Stimulated activated naive CD8-positive, alpha-beta T cell treated with anti-CD3 and anti-CD28 coated beads, Interleukin-15, Interleukin-2, amounts not matched to agents 100 ng/mL and 50 ng/mL, for 24 hours (primary cell): ENCODE results near the gene WDR59.
A peak's percentile ranks its signal among the peaks of the same experiment; 100 is the strongest.

Experiments
- H3K27ac Mint-ChIP-seq: one replicate; pipeline ENCODE4 v1.8.0; 2021; ENCODE audit warnings: mild to moderate bottlenecking, mixed read lengths
- H3K27me3 Mint-ChIP-seq: one replicate; pipeline ENCODE4 v1.8.0; 2021; ENCODE audit warnings: mixed read lengths
- H3K36me3 Mint-ChIP-seq: one replicate; pipeline ENCODE4 v1.8.0; 2021; ENCODE audit warnings: low read depth, mixed read lengths
- H3K4me1 Mint-ChIP-seq: one replicate; pipeline ENCODE4 v1.8.0; 2021; ENCODE audit warnings: low read depth, mixed read lengths
- H3K4me3 Mint-ChIP-seq: one replicate; pipeline ENCODE4 v1.8.0; 2021; ENCODE audit warnings: mild to moderate bottlenecking, mixed read lengths
- H3K9me3 Mint-ChIP-seq: one replicate; pipeline ENCODE4 v1.8.0; 2021; ENCODE audit warnings: mixed read lengths

WDR59 gene

DNA sequence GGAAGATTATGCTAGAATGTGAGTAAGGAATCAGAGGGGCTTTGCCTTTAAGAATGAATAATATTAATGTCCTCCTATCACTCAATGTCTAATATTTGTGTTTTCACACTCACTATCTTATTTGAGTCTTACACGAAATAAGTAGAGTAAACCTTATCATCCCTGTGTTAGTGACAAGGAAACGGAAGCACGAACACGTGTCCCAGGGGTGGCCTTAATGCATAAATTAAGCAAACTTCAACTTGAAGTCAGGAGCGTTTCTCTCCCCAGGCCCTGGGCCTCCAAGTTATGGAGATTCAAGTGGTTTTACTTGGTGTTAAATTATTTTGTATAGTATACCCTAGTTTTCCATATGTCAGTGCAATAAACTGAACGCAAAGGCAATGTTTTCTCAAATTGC lies 96.0 kb downstream of the WDR59 start:
- Mint-ChIP-seq H3K27me3 (no peaks in the 10 kb centered on the region), H3K36me3 (peaks cover 73% of the 10 kb centered on the region), H3K27ac (peak overlapping the region; percentile 18), H3K9me3 (no peaks in the 10 kb centered on the region), H3K4me1 (no peaks in the 10 kb centered on the region), H3K4me3 (no peak overlapping the region)

DNA sequence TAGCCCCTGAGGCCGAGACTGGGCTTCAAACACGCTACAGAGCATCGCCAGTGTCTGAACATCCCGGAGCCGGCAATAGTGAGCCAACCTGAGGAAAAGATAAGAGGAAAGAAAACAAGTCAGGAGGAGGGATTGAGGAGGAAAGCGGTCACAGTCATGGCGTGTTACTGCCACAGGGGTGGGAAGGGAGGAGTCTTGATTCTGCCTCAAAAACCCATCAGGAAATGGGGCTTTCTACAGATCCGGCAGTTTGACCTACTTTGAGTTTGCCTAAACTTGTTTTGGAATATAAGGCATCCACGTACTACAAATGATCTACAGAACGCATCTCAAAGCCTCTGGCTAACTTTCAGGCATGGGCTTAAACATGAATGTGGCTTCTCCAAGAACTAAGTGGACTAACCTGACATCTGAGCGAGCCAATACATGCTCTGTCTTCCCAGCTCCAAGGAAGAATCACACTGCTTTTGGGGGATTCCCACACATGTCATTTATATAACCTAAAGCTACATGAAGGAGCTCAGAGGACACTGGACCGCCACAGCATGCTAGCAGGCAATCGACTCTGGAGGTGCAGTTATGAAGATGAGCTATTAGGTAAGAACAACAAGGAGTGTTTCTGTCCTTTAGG lies 96.6 kb downstream of the WDR59 start:
- Mint-ChIP-seq H3K36me3 (peaks cover 73% of the 10 kb centered on the region), H3K9me3 (no peaks in the 10 kb centered on the region), H3K27me3 (no peaks in the 10 kb centered on the region), H3K4me1 (no peaks in the 10 kb centered on the region), H3K27ac (no peak overlapping the region), H3K4me3 (no peak overlapping the region)

DNA sequence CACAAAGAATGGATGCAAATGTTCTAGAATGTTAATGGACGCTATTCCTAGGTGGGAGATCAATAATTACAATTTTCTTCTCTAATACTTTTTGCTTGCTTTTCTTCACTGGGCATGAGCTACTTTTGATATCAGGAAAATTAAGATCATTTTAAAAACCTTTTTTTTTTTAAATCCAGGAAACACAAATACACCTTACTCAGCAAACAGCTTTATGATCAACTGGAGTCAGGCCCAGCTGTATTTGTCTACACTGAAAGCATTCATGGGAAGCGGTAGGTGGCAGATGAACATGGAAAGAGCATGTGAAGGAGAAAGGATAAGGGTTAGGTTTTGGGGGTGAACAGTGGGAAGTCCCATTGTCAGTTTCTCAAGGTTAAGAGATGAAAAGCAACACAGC lies 97.8 kb downstream of the WDR59 start:
- no peak overlapping the region for H3K27ac Mint-ChIP-seq
- H3K36me3 Mint-ChIP-seq = peaks cover 64% of the 10 kb centered on the region
- H3K27me3 Mint-ChIP-seq = no peaks in the 10 kb centered on the region
- no peak overlapping the region for H3K4me3 Mint-ChIP-seq
- no peaks in the 10 kb centered on the region for H3K4me1 Mint-ChIP-seq
- no peaks in the 10 kb centered on the region for H3K9me3 Mint-ChIP-seq

DNA sequence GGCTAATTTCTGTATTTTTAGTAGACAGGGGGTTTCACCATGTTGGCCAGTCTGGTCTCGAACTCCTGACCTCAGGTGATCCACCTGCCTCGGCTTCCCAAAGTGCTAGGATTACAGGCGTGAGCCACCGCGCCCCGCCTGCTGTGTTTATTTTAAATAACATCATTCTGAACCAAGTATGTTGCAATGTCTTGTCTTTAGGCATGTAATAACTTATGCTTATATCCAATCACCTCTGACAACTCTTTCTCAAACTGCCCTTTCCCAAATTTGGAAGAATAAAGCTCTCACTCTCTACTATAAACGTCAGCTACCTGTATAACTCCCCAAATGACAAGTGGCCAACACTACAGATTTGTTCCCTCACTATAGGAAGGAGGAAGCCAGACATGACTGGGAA lies 107.2 kb downstream of the WDR59 start:
- Mint-ChIP-seq H3K4me1 (no peaks in the 10 kb centered on the region), H3K9me3 (no peaks in the 10 kb centered on the region), H3K36me3 (peaks cover 56% of the 10 kb centered on the region), H3K27me3 (no peaks in the 10 kb centered on the region), H3K4me3 (no peak overlapping the region), H3K27ac (no peak overlapping the region)

DNA sequence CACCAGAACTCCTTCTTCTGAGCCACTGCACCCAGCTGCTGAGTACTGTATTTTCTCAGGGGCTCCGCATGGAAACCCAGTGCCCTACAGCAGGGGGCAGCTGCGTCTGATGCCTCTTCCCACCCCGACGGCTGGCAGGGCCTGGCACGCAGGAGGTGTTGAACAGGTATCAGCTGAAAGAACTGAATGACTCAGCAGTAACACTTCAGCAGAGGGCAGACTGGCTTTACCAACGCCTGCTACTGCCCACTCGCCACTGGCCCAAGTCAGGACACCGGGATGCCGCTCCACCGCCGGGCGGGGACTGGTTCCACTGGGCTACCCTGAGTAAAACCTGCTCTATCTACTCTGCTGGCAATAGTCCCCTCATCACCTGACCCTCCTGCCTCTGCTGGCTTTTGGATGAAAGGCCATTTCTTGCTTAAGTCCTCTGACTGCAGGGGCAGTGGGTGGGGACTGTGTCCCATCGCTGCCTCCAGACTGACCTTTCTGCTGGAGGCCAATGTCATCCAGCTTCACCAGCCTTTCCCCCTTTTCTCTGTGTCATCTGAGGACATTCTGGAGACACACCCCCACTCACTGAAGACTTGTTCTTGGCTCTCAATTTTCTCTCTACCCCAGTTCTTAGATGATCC lies 109.9 kb downstream of the WDR59 start:
- no peaks in the 10 kb centered on the region for H3K27me3 Mint-ChIP-seq
- no peak overlapping the region for H3K27ac Mint-ChIP-seq
- H3K36me3 Mint-ChIP-seq = peaks cover 50% of the 10 kb centered on the region
- no peaks in the 10 kb centered on the region for H3K4me1 Mint-ChIP-seq
- no peak overlapping the region for H3K4me3 Mint-ChIP-seq
- no peaks in the 10 kb centered on the region for H3K9me3 Mint-ChIP-seq

DNA sequence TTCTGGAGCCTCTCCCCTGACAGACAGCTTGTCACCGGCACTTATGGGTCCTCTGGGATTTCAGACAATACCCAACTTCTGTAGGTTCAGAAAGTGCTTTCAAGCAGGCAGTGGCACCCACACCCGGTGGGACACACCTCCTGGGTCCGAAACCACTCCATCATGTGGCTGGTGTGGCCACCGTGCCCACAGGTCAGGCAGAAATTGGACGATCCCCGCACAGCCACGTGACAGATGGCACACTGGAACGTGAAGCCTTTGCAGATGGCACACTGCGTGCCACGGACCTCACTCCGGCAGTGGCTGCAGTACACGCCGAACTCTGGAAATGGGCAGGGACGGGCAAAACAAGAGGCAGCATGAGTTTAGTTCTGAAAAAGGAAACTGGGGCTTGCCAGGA lies 110.8 kb downstream of the WDR59 start:
- Mint-ChIP-seq H3K27me3 (no peaks in the 10 kb centered on the region), H3K36me3 (peaks cover 48% of the 10 kb centered on the region), H3K27ac (peak overlapping the region; percentile 66), H3K9me3 (no peaks in the 10 kb centered on the region), H3K4me3 (no peak overlapping the region), H3K4me1 (peaks cover 5% of the 10 kb centered on the region)

DNA sequence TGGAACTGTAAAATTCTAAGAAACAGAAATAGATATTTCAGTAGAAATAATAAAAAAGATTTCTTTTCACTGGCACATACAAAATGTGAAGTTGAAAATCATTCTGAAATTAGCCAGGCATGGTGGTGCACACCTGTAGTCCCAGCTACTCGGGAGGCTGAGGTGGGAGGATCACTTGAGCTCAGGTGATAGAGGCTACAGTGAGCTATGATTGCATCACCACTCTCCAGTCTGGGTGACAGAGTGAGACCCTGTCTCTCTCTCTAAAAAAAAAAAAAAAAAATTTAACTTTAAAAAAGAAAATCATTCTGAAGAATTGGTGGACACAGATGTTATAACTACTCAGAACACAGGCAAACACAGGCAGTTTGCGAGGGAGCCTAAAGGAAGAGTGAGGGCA lies 112.6 kb downstream of the WDR59 start:
- Mint-ChIP-seq H3K27ac (no peak overlapping the region), H3K9me3 (no peaks in the 10 kb centered on the region), H3K4me1 (peaks cover 19% of the 10 kb centered on the region), H3K4me3 (no peak overlapping the region), H3K36me3 (peaks cover 41% of the 10 kb centered on the region), H3K27me3 (no peaks in the 10 kb centered on the region)

DNA sequence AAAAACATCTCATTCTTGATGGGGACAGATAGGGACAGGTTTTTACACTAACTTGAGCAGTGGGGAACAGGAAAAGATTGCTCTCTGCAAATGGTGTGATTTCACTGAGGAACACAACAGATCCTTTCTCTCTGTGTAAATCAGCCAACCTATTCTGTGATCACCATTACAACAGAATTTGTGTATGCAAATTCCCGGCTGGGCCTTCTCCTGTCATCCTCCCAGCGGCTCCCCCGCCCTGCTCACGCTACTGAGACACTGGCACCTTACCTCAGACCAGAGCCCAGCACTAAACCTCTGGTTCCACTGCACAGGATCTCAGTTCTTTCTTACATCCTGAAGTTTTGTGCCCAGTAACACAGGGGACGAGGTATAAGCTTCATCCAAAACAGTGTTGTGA lies 113.3 kb downstream of the WDR59 start:
- Mint-ChIP-seq H3K27ac (no peak overlapping the region), H3K36me3 (peaks cover 36% of the 10 kb centered on the region), H3K9me3 (no peaks in the 10 kb centered on the region), H3K27me3 (no peaks in the 10 kb centered on the region), H3K4me3 (no peak overlapping the region), H3K4me1 (peaks cover 19% of the 10 kb centered on the region)

DNA sequence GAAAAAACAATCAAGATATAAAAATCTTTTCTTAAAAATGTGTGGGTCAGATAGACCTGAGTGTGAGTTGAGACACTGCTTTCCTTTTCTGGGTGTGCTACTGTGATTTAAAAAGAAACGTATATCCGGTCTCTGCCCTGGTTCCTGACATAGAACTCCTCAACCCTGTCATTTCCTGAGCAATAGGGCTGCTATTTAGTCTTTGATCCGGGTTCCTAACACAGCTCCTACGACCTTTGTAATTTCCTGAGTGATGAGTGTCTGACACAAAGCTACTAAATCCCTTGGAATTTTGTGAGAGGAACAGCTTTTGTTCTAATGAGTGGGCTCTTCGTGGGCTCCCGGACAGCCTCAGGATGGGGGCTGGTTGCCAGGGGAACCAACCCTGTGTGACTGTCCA lies 116.4 kb downstream of the WDR59 start:
- Mint-ChIP-seq H3K4me1 (peaks cover 19% of the 10 kb centered on the region), H3K27ac (no peak overlapping the region), H3K9me3 (no peaks in the 10 kb centered on the region), H3K4me3 (no peak overlapping the region), H3K27me3 (no peaks in the 10 kb centered on the region), H3K36me3 (peaks cover 13% of the 10 kb centered on the region)

DNA sequence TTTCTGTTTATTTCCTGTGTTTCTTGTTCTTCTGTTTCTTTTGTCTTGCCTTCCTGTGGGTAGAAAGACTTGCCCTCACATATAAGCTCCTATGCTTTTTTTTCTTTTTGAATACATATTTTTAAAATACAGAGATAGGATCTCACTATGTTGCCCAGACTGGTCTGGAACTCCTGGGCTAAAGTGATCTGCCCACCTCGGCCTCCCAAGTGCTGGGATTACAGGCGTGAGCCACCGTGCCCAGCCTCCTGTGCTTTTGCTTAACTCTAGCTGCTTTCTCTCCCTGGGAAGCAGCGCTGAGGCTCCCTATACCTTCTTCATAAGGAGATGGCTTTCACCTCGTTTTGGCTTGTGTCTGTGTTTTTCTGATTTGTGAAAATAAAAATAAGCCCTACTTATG lies 116.9 kb downstream of the WDR59 start:
- no peak overlapping the region for H3K4me3 Mint-ChIP-seq
- peaks cover 19% of the 10 kb centered on the region for H3K4me1 Mint-ChIP-seq

DNA sequence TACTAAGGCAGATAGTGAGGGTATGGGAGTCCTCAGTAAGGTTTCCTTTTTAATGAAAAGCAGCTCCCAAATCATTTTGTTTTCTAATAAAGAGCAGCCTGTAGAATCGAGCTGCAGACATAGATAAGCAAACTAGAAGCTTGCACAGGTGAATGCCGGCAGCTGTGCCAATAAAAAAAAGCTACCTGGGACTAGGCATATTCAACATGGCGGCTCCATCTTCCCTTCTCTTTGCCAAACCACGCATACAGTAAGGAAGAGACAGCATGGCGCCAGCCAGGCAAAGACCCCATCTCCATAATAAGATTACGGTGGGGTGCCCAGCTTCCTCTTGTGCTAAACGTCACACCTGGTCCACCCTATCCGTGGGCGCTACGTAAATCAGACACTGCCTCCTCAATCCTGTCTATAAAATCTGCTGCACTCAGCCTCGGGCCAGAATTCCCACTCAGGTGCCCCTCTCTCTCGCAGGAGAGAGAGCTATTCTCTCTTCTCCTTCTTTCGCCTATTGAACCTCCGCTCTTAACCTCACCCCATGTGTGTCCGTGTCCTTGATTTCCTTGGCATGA lies 117.6 kb downstream of the WDR59 start:
- Mint-ChIP-seq H3K4me3 (no peak overlapping the region), H3K27ac (no peak overlapping the region), H3K27me3 (no peaks in the 10 kb centered on the region), H3K36me3 (peaks cover 8% of the 10 kb centered on the region), H3K4me1 (peaks cover 19% of the 10 kb centered on the region), H3K9me3 (no peaks in the 10 kb centered on the region)

More for the DNA sequence above, 116.9 kb downstream of the WDR59 start:
- no peaks in the 10 kb centered on the region for H3K27me3 Mint-ChIP-seq
- H3K27ac Mint-ChIP-seq = no peak overlapping the region
- no peaks in the 10 kb centered on the region for H3K9me3 Mint-ChIP-seq
- peaks cover 8% of the 10 kb centered on the region for H3K36me3 Mint-ChIP-seq

DNA sequence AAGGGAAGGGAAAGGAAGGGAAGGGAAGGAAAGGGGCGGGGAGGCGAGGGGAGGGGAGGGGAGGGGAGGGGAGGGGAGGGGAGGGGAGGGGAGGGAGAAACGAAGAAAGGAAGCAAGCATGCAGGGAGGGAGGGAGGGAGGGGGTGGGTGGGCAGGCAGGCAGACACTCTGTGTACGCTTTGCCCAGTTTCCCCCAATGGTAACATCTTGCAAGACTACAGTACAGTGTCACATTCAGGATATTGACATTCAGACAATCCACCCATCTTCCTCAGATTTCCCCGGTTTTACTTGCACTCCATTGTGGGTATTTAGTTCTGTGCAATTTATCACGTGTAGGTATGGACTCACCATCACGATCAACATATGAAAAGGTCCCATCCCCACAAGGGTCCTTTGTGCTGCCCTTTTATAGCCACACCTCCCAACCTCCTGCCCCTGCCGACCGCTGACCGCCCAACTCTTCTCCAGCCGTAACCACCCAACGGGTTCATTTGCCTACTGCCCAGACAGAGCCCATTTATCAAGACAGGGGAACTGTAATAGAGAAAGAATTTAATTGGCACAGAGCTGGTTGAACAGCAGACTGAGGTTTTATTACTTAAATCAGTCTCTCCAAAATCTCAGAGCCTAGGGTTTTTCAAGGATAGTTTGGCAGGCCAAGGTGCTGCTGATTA lies 118.9 kb downstream of the WDR59 start:
- no peaks in the 10 kb centered on the region for H3K9me3 Mint-ChIP-seq
- H3K36me3 Mint-ChIP-seq = no peaks in the 10 kb centered on the region
- H3K4me1 Mint-ChIP-seq = peaks cover 19% of the 10 kb centered on the region
- no peaks in the 10 kb centered on the region for H3K27me3 Mint-ChIP-seq
- no peak overlapping the region for H3K4me3 Mint-ChIP-seq
- no peak overlapping the region for H3K27ac Mint-ChIP-seq

DNA sequence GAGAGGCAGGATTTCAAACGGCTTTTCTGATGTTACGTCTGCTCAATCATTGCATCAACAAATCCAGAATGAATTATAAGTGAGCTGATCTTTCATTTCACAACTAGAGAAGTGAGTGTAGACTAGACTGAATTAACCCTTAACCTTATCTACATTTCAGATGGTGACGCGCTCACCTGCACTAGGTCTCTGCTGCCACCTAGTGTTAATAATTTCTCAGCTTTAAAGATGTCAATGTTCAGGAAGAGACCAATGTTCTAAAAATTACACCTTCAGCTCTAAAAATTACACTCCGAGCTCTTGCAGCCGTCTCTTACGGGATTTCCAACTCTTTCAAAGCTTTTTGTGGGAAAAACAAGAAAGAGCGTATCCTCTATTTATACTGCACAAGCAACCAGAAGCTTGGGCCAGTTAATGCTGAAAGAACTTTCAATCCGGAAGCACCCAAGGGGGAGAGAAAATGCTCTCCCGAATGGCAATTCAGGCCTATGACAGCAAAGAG lies 122.1 kb downstream of the WDR59 start:
- Mint-ChIP-seq H3K36me3 (no peaks in the 10 kb centered on the region), H3K4me1 (peaks cover 2% of the 10 kb centered on the region), H3K9me3 (no peaks in the 10 kb centered on the region), H3K4me3 (no peak overlapping the region), H3K27me3 (no peaks in the 10 kb centered on the region), H3K27ac (no peak overlapping the region)

DNA sequence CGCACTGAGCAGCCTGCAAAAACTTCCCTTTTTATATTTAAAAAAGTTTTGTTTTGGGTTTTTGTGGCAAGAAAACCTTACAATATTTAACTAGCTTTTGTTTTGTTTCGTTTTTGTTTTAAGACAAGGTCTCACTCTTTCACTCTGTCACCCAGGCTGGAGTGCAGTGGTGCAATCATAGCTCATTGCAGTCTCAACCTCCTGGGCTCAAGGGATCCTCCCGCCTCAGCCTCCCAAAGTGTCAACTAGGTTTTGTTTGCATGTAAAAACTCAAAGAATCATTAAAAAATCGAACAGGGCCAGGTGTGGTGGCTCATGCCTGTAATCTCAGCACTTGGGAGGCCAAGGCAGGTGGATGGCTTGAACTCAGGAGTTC lies 132.4 kb downstream of the WDR59 start:
- H3K27ac Mint-ChIP-seq = no peak overlapping the region
- H3K27me3 Mint-ChIP-seq = no peaks in the 10 kb centered on the region
- H3K4me3 Mint-ChIP-seq = no peak overlapping the region
- H3K4me1 Mint-ChIP-seq = no peaks in the 10 kb centered on the region
- H3K36me3 Mint-ChIP-seq = no peaks in the 10 kb centered on the region
- no peaks in the 10 kb centered on the region for H3K9me3 Mint-ChIP-seq

DNA sequence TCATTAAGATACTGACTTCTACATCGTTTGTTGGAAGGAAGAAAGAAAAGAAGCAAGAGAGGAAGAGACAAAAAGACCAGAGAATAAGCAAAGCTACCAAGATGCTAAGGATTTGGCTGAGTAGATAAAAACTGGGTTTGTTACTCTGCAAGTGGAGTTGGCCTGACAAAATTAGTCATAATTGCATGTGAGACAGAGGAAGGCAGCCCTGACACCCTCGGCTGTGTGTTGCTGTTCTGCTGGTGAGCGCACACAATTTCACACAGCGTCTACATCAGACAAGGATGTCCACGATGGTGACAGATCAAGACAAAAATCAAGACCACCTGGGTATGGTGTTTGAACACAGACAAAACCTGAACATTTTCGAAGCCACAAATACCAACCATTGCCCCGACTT lies 134.9 kb downstream of the WDR59 start:
- H3K27ac Mint-ChIP-seq = no peak overlapping the region
- no peaks in the 10 kb centered on the region for H3K9me3 Mint-ChIP-seq
- H3K36me3 Mint-ChIP-seq = no peaks in the 10 kb centered on the region
- H3K4me3 Mint-ChIP-seq = no peak overlapping the region
- no peaks in the 10 kb centered on the region for H3K27me3 Mint-ChIP-seq
- H3K4me1 Mint-ChIP-seq = no peaks in the 10 kb centered on the region
